ENCODE data around the gene MFGE8.

GRCh38 chr15:88877415-88877814, 35.8 kb downstream of the MFGE8 start:
- TF ChIP-seq CTCF (IDR thresholded peaks at IDR 0.05; ENCODE audit: insufficient read depth, low read length, poor library complexity, severe bottlenecking) (no peak), EZH2phosphoT487 (conservative IDR thresholded peaks at IDR 0.05; ENCODE audit: low read length) (no peak)
